Hematopoietic multipotent progenitor cell treated with erythropoietin and hydrocortisone succinate and interleukin-3 and kit ligand, for 17 days (in vitro differentiated cells): ENCODE measurements around the gene ANGEL1.

Experiments
- DNase-seq: peaks from one replicate; pipeline ENCODE4 v3.0.0-alpha.2; 2015; ENCODE audit warnings: low spot score

The ANGEL1 gene

GRCh38 chr14:76812422-76813383, at the start of gene ANGEL1:
TSS of gene ANGEL1 (minus strand) at chr14:76812882. CDS start at chr14:76812827, 55 bp downstream.
- DNase-seq, result peak; percentile 95

- DNase-seq, result no peak
Measured at GRCh38 chr14:76861574-76862255, 49.0 kb upstream of the ANGEL1 start.

GRCh38 chr14:76856769-76857168, 44.1 kb upstream of the ANGEL1 start:
- DNase-seq, result no peak

GRCh38 chr14:76855066-76855465, 42.4 kb upstream of the ANGEL1 start:
- no peak for DNase-seq

- DNase-seq, result no peak
Measured at GRCh38 chr14:76848879-76849278, 36.2 kb upstream of the ANGEL1 start.

DNA sequence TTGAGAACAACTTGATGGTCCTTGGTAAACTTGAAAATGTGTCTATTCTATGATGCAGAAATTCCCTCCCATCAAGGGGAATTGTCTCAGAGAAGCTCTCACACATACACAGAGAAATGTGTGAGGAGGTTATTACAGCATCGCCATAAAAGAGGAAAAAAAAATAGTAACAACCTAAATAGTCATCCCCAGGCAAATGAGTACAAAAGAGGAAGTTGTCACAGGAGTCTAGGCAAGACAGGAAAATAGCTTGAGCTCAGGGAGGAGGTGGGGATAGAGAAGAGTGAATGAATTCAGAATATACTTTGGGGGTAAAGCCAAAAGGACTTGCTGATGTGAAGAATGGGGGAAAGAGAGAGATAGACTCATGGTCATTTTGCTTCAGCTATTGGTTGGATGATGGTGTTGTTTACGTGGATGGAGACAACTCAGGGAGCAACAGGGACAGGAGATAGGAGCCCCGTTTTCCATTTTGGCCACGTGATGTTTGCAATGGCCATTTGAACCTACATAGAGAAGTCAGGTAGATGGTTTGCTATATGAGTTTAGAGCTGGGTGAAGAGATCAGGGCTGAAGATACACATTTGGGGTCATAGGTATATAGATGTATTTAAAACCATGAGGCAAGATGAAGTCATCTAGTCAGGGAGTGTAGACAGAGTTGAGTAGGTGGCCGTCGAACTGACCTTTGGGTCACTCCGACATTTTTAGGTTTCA, 33.8 kb upstream of the ANGEL1 start:
- no peak for DNase-seq

GRCh38 chr14:76844223-76844622, 31.5 kb upstream of the ANGEL1 start:
- no peak for DNase-seq

DNA sequence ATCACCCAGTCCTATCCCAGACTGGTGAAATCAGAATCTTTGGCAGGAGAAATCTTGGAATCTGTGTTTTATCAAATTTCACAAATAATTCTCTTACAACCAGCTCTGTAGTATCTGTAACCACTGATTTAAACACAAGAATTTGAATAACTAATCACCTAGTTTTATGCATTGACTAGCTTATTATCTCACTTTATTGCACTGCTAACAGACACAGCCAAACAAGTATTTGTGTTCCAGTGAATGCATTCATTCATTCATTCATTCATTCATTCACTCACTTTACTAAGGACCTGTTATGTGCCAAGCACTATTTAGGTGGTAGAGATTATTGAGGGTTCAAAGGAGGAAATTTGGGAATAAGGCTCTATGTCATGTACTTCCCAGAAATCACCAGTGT, 29.7 kb upstream of the ANGEL1 start:
- DNase-seq, result no peak

GRCh38 chr14:76837524-76837923, 24.8 kb upstream of the ANGEL1 start:
- DNase-seq, result no peak

- no peak for DNase-seq
Measured at GRCh38 chr14:76836029-76836630, 23.4 kb upstream of the ANGEL1 start.

DNA sequence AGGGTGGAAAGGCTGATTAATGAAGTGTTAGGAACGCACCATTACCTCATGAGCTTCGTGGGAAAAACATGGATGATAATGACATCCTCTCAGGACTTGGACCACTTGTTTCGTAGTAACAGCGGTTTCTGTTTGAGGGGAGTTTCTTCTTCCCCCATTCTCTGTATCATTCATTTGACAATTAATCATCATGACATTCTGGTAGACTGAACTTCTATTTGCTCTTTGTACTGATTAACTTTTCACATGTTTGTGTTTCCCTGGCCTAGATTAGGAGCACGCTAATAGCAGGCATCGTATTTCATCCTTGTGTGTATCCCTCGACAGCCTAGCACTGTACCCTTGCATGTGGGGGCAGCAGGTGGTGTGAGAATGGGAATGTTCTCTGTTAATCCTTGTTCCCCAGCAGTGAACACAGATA, 21.6 kb upstream of the ANGEL1 start:
- DNase-seq, result no peak

GRCh38 chr14:76833011-76833410, 20.3 kb upstream of the ANGEL1 start:
- no peak for DNase-seq

GRCh38 chr14:76832503-76832988, 19.9 kb upstream of the ANGEL1 start:
- no peak for DNase-seq

DNA sequence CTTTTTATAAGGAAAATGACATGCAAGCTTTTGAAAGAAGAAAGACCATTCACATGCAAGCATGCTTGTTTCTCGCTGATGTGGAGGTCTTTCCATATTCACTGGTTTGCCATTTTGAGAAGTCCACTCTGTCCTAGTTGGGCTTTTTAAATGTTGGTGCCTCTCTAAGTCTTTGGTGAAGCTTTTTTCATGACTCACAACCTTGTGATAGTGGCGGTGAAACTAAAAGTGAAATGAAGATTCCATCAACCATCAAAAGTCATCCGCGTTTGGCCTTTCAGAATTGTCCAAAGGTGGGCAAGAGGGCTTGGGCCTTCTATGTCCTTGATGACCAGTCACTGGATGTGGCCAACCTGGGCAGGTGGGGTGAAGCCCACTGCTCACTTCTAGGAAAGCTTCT, 17.9 kb upstream of the ANGEL1 start:
- no peak for DNase-seq

DNA sequence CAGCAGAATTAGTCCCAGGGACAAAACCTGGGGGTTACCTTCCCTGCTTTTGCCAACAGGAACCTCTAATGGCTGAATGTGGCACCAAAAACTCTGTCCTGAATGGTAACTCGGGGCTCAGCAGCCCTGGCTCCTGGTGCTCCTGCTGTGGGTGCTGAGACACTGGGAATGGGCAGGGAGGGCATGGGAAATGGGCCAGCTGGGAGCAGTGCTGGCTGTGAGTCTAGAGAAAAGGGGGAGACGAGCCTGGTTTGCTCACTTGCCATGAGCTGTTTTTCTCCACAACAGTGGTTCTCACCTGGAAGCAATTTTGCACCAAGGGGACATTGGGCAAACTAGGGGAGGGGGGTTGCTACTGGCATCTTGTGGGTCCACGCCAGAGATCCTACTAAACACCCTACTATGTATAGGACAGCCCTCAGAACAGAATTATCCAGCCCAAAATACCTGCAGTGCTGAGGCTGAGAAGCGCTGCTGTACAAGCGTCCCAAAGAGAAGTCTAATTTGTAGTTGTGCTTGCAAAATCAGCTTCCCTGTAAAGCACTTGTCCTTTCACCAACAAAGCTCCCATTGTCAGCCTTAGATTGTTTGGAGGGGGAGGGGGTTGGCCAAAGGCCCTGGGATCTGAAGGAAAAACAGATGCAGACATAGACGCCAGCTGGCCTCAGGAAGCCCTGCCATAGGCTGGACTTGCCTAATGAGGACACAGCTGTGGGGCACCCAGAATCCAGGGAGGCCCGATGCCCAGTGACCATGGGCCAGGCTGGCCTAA, 17.2 kb upstream of the ANGEL1 start:
- DNase-seq, result no peak

DNA sequence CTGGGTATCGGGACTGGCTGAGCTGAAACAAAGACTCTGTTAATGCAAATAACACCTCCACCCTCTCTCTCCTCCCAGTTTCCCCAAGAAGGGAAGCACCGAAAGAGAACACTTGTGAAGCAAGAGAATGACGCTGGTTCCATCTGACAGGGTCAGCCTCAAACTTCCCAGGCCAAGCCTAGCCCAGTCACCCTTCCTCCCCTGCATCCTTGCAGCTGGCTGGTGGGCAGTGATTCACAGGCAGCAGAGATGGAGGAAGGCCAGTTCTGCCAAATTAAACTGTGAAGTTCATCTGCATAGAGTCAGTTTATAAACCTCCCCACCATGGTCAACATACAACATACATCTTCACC, 16.3 kb upstream of the ANGEL1 start:
- no peak for DNase-seq

DNA sequence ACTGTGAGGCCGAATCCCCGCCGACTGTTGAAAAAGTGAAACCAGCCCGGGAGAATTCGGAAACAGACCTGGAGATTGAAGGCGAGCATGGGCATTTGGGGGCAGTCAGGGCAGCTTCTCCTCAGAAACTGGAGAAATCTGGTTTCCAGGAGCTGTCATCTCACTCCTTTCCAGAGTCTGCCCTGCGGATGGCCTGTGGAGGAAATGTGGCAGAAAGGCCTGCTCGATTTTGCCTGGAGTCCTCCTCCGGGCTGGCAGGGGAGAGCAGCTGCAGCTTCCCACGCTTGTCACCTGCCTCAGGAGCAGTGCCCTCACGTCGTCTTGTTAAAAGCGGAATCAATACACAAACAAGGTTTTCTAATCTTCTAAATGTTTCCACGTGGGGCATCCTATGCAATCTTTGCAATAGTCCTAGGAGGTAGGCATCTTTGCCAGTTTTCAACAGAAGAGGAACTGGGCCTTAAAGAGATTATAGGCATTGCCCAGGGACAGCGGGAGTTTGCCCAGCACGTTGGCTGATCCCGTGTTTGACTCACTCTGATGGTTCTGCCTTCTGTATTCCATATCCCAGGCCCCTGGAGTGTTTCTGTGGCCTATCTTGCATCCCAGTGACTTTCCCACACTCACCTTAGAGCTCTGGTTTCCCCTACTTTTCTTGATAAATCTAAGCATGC, 15.8 kb upstream of the ANGEL1 start:
- DNase-seq, result no peak

GRCh38 chr14:76827696-76828296, 15.1 kb upstream of the ANGEL1 start:
- DNase-seq, result no peak

DNA sequence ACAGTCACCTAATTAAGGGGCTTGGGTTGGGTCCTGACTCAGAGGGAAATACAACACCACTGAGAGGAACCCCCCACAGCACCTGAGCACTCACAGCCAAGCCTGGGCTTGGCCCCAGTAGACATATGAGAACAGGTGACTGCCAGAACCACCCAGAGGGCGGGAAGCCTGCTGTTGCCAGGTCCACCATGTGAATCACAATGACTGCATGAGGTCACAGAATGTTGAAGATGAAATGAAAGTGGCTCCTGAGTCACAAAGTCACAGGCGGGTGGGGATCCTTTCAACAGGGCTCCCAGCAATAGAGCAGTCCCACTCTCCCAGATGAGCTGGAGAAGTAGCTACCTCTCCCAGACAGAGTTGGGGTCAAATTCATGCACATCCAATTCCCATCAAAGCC, 13.4 kb upstream of the ANGEL1 start, which contains the start of gene LRRC74A:
Gene LRRC74A (plus strand): TSS at position 287 of the 400 bp plus-strand sequence. CDS start 290 bp downstream, outside the sequence.
- DNase-seq, result no peak

- no peak for DNase-seq
Measured at GRCh38 chr14:76820700-76821099, 8.0 kb upstream of the ANGEL1 start.
